ENCODE results near the gene VSIG10L. TPM values are rescaled to one million over a fixed set of nuclear protein-coding genes. Genes with fewer than 3 reads are reported as not detected.

The VSIG10L gene
- total RNA-seq, 1 donor from 2014 or later: 3.2 TPM

GRCh38 chr19:51372021-51372648 lies 30.2 kb upstream of the VSIG10L start:
- no peak for DNase-seq
- intact Hi-C loops (cut with DNase I): no loop called here
- Histone ChIP-seq H3K36me3 (no peaks in the 10 kb centered on the region), H3K4me1 (peaks cover 6% of the 10 kb centered on the region), H3K4me3 (peak overlapping the region; percentile 30), H3K27me3 (ENCODE audit: low read depth) (no peaks in the 10 kb centered on the region), H3K9me3 (no peaks in the 10 kb centered on the region), H3K27ac (peak overlapping the region; percentile 64)
- ATAC-seq: no peak
- TF ChIP-seq, protein P1, sequence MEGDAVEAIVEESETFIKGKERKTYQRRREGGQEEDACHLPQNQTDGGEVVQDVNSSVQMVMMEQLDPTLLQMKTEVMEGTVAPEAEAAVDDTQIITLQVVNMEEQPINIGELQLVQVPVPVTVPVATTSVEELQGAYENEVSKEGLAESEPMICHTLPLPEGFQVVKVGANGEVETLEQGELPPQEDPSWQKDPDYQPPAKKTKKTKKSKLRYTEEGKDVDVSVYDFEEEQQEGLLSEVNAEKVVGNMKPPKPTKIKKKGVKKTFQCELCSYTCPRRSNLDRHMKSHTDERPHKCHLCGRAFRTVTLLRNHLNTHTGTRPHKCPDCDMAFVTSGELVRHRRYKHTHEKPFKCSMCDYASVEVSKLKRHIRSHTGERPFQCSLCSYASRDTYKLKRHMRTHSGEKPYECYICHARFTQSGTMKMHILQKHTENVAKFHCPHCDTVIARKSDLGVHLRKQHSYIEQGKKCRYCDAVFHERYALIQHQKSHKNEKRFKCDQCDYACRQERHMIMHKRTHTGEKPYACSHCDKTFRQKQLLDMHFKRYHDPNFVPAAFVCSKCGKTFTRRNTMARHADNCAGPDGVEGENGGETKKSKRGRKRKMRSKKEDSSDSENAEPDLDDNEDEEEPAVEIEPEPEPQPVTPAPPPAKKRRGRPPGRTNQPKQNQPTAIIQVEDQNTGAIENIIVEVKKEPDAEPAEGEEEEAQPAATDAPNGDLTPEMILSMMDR (IDR thresholded peaks at IDR 0.05): no peak

DNA sequence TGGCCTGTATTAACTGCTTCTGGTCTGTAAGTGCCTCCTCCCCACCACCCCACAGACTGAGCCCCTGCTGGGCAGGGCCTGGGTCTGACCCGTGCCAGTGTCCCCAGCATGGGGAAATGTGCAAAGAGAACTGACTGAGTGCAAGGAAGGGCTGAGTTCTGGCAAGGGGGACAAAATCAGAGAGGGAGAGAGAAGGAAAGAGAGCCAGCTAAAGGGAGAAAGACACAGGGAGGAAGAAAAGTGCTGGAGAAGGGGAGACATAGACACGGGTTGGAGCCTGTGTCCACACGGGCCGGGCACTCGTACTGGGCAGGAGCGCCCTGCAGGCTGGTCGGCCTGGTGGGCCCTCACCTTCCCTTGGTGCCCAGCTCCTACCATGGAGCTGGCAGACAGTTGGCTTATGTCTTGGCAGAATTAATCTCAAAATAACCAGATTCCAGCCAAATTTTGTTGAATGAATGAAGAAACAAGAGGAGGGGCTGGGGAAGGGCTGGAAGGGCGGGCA lies 29.3 kb upstream of the VSIG10L start:
- no peak for ATAC-seq
- Histone ChIP-seq H3K27ac (no peak overlapping the region), H3K9me3 (no peaks in the 10 kb centered on the region), H3K4me1 (peaks cover 6% of the 10 kb centered on the region), H3K27me3 (ENCODE audit: low read depth) (no peaks in the 10 kb centered on the region), H3K36me3 (no peaks in the 10 kb centered on the region), H3K4me3 (peak overlapping the region; percentile 30)
- no peak for DNase-seq
- intact Hi-C loops (cut with DNase I): no loop called here
- TF ChIP-seq, protein P1 (IDR thresholded peaks at IDR 0.05): no peak

- ATAC-seq (no peak), DNase-seq (no peak)
- Histone ChIP-seq H3K27me3 (ENCODE audit: low read depth) (no peaks in the 10 kb centered on the region), H3K4me1 (peaks cover 13% of the 10 kb centered on the region), H3K9me3 (no peaks in the 10 kb centered on the region), H3K27ac (no peak overlapping the region), H3K4me3 (no peak overlapping the region), H3K36me3 (no peaks in the 10 kb centered on the region)
- TF ChIP-seq, protein P1 (IDR thresholded peaks at IDR 0.05): no peak
- intact Hi-C loops (cut with DNase I): no loop called here
These were observed 28.3 kb upstream of the VSIG10L start for GRCh38 chr19:51370230-51370629.

DNA sequence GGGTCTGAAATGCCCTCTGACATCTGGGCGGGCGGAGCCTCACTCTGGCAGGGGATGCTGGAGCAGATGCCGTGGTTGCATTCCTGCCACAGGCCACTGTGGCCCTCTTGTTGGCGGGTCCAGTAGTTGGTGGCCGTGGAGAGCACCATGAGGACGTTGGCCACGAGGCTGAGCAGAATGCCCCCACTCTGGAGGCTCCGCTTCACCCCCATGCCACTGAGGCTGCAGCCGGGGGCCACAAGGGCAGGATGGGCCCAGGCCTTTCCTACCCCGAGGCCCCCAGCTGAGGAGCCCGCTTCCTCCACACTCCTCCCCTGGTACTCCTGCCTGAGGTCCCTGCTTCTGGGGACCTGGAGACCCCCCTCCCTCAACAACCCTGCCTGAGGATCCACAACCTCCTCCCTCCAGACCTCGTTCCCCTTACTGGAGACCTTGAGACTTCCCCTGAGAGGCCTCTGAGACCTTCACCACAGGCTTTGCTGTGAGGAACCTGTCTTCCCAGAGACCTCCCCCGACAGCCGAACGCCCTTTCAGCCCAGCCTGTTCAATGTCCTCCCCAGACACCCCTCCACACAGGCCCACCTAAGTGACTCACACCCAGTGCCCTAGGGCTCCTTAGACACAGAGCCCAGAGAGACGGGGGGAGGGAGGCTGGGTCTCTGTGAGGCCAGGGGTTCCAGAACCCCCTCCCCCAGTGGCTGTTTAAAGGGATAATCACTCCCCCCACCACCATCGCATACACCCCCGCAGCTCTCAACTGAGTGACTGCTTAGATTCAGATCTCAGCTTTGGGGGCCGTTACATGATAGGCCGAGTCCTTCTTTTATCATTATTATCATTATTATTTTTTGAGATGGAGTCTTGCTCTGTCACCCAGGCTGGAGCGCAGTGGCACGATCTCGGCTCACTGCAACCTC lies 26.7 kb upstream of the VSIG10L start, which contains the start of gene CLDND2:
Gene CLDND2, minus strand, starts transcription at position 638 of the 917 bp plus-strand sequence. Its CDS starts 426 bp downstream, at position 212.
- Histone ChIP-seq H3K27me3 (ENCODE audit: low read depth) (no peaks in the 10 kb centered on the region), H3K27ac (peak within 1 kb of the TSS; percentile 95), H3K4me1 (peaks cover 29% of the 10 kb centered on the region), H3K36me3 (no peaks in the 10 kb centered on the region), H3K9me3 (no peaks in the 10 kb centered on the region), H3K4me3 (peak within 1 kb of the TSS; percentile 86)
- TF ChIP-seq, protein P1 (IDR thresholded peaks at IDR 0.05): no peak
- DNase-seq (no peak), ATAC-seq (no peak)
- intact Hi-C loops (cut with DNase I): no loop called here

GRCh38 chr19:51367565-51368365 lies 25.8 kb upstream of the VSIG10L start:
- intact Hi-C loops (cut with DNase I): no loop called here

More at GRCh38 chr19:51367565-51368365, 25.8 kb upstream of the VSIG10L start:
- TF ChIP-seq, protein P1 (IDR thresholded peaks at IDR 0.05): no peak
- ATAC-seq: peak; percentile 92 to 96
- no peaks in the 10 kb centered on the region for H3K36me3 ChIP-seq
- H3K4me3 ChIP-seq: peak overlapping the region; percentile 86
- no peaks in the 10 kb centered on the region for H3K27me3 ChIP-seq (ENCODE audit: low read depth)
- peak; percentile 99 for DNase-seq
- H3K4me1 ChIP-seq: peaks cover 35% of the 10 kb centered on the region
- peak overlapping the region; percentile 95 for H3K27ac ChIP-seq
- H3K9me3 ChIP-seq: no peaks in the 10 kb centered on the region
